A204.1 (cell line): ENCODE results near the gene PNMA8C.
"Not testable (repeated sequence)": the region's sequence is repeated elsewhere in the genome, so short reads cannot be mapped to it uniquely, and the experiment has no call there.

ENCODE experiments used
- FAIRE-seq: peaks from 2 replicates; lab custom pipeline; 2012; peaks lifted over from hg19 to GRCh38; lab: Jason Lieb, UNC

PNMA8C gene

DNA sequence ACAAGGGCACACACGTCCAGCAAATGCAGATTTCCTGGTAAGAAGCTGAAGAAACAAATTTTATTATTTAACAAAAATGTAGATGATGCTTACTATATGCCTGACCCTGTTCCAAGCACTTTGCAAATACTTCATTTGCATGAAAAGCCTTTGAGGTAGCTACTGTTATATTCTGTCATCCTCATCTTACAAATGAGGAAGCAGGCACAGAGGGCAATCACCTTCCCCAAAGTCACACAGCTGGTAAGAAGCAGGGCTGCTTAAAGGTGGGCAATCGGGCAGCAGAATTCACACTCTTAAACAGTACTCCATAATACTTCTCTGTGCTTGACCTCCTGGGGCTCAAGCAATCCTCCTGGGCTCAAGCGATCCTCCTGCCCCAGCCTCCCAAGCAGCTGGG, 18.3 kb upstream of the PNMA8C start:
- FAIRE-seq, result no peak

DNA sequence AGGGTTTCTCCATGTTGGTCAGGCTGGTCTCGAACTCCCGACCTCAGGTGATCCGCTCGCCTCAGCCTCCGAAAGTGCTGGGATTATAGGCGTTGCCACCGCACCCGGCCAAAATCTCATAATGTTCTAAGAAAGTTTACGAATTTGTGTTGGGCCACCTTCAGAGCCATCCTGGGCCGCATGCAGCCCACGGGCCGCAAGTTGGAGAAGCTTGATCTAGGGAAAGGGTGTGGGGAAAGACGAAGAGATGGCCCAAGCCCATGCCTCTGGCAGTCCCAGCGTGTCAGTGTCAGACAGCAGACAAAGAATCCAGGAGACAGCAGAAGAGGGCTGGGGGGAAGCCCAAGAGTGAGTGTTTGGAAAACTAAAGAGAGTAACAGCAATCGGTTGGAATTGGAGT, 17.3 kb upstream of the PNMA8C start:
- no peak for FAIRE-seq

DNA sequence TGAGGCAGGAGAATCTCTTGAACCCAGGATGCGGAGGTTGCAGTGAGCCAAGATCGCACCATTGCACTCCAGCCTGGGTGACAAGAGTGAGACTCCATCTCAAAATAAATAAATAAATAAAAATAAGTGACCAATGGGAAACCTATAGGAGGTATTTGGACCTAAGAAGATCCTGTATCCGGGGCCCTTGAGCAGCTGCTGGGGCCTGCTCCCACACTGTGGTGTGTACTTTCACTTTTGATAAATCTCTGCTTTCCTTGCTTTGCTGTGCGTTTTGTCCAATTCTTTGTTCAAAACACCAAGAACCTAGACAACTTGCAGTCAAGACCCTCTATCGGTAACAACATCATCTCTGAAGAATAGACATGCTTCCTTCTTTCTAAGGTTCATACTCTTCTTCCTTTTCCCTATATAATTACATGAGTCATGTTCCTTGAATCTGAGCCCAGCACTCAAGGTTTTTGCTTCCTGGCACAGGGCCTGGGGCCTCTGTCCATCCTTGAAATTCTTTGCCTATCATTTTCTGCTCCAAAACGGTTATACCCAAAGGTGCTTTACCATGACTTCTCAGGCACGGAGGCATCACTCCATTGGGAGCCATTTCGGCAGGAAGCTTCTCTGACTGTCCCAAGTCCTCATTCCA, 14.2 kb upstream of the PNMA8C start:
- no peak for FAIRE-seq

DNA sequence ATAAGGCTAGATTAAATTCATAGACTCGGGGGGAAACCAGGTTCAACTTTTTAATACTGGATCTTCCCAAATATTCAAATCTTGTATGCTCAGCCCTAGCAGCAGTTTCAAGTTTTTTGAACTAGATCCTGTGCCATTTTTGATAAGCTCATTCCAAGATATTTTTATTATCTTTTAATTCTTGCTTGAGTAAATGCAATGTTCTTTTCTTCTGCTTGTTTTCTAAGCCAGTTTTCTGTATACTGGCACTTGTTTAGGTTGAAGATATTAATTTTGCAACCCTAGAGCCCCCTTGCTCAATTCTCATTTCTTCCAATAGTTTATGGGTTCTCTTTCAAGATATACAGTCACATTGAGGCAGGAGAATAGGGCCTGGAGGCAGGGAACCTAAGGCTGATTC, 13.1 kb upstream of the PNMA8C start:
- no peak for FAIRE-seq

DNA sequence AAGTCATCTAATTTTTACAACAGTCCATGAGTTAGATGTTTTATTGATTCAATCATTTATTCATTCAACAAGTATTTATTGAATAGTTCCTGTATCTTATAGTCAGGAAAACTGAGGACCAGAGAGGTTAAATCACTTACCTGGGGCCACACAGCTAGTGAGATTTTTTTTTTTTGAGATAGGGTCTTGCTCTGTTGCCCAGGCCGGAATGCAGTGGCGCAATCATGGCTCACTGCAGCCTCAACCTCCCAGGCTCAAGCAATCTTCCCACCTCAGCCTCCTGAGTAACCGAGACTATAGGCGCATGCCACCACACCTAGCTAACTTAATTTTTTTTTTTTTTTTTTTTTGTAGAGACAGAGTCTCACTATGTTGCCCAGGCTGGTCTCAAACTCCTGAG, 7.0 kb upstream of the PNMA8C start:
- FAIRE-seq, result not testable (repeated sequence)

GRCh38 chr19:46435009-46435408, 6.3 kb upstream of the PNMA8C start:
- no peak for FAIRE-seq

- FAIRE-seq, result not testable (repeated sequence)
Observed at GRCh38 chr19:46433470-46433869, 4.7 kb upstream of the PNMA8C start.

- FAIRE-seq, result no peak
Observed at GRCh38 chr19:46431824-46432223, 3.1 kb upstream of the PNMA8C start.

- no peak for FAIRE-seq
Observed at GRCh38 chr19:46429999-46430398, 1.3 kb upstream of the PNMA8C start.

- FAIRE-seq, result no peak
Observed at GRCh38 chr19:46427518-46428045, 1.2 kb downstream of the PNMA8C start.

- FAIRE-seq, result no peak
Observed at GRCh38 chr19:46426506-46427162, 2.1 kb downstream of the PNMA8C start.

GRCh38 chr19:46426035-46426505, 2.7 kb downstream of the PNMA8C start:
- FAIRE-seq, result no peak

- no peak for FAIRE-seq
Observed at GRCh38 chr19:46423188-46423587, 5.5 kb downstream of the PNMA8C start.

GRCh38 chr19:46422344-46422743, 6.4 kb downstream of the PNMA8C start:
- FAIRE-seq, result no peak

DNA sequence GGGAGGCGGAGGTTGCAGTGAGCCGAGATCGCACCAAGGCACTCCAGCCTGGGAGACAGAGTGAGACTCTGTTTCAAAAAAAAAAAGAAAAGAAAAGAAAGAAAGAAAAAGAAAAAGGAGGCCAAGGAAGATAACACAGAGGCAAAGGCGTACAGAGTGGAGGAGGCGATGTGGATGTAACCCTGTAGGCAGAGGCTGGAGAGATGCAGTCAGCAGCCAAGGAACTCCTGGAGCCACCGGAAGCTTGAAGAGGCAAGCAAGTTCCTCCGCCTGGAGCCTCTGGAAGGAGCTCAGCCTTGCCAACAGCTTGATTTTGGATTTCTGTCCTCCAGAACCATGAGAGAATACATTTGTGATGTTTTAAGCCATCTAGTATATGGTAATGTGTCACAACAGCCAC, 8.7 kb downstream of the PNMA8C start:
- no peak for FAIRE-seq

DNA sequence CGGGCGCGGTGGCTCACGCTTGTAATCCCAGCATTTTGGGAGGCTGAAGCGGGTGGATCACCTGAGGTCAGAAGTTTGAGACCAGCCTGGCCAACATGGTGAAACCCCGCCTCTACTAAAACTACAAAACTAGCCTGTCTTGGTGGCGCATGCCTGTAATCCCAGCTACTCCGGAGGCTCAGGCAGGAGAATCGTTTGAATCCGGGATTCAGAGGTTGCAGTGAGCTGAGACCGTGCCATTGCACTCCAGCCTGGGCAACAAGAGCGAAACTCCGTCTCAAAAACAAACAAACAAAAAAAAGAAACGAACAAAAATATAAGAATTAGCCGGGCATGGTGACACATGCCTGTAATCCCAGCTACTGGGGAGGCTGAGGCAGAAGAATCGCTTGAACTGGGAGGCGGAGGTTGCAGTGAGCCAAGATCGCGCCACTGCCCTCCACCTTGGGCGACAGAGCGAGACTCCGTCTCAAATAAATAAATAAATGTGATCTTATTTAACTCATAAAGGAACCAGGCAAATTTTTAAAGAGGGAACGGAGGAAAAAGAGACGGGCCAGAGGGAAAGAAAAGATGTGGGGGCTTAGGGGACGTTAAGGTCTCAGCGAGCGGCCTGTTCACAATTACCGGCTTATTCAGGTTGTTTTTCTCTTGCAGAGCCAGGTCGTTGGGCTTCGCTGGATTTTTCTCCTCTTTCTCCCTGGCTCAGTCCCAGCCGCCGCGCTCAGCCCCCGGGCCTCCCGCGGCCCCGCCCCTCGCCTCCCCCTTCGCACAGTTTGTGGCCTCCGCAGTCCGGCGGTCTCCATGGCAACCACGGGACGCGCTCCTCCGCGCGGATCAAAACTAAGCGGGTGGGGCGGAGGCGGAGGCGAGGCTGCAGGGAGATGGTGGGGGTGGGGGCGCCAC, 12.7 kb downstream of the PNMA8C start:
- not testable (repeated sequence) for FAIRE-seq

- FAIRE-seq, result not testable (repeated sequence)
Observed at GRCh38 chr19:46414899-46415298, 13.8 kb downstream of the PNMA8C start.

- FAIRE-seq, result no peak
Observed at GRCh38 chr19:46413262-46414031, 15.3 kb downstream of the PNMA8C start, which contains the start of gene CCDC8. Gene CCDC8 (minus strand): TSS chr19:46413564. CDS start chr19:46412810, 754 bp downstream.

DNA sequence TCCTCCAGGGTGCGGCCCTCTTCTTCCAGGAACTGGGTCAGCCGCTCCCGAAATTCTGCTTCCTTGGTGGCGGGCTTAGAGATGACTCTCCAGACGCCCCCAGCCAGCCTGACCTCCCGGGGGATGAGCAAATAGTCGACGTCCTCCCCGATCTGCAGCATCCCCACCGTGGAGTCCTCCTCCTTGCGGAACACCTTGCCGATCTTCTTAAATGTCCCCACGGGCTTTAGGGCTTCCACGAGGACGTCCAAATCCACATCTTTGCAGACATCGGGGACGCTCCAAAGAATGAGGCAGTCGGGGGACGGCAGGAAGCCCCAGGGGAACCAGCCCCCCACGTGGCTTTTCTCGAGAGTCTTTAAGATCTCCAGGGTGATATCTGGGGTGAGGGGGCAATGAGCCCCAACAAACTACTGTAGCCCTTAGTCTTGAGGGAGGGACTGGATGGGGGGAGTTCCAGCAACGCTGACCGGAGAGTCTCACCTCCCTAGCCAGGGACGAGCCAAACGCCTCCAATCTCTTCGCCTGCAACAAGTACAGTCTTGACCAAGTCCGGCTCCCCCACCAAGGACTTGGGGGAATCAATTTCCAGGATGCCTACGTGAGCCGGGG, 16.0 kb downstream of the PNMA8C start:
- FAIRE-seq, result no peak

- FAIRE-seq, result no peak
Observed at GRCh38 chr19:46411925-46412649, 16.6 kb downstream of the PNMA8C start.
